ENCODE results near the gene CASZ1. TPM values are rescaled to one million over a fixed set of nuclear protein-coding genes. Genes with fewer than 3 reads are reported as not detected.

The CASZ1 gene
- total RNA-seq, 1 experiment from 2014 or later = 11.1 TPM

DNA sequence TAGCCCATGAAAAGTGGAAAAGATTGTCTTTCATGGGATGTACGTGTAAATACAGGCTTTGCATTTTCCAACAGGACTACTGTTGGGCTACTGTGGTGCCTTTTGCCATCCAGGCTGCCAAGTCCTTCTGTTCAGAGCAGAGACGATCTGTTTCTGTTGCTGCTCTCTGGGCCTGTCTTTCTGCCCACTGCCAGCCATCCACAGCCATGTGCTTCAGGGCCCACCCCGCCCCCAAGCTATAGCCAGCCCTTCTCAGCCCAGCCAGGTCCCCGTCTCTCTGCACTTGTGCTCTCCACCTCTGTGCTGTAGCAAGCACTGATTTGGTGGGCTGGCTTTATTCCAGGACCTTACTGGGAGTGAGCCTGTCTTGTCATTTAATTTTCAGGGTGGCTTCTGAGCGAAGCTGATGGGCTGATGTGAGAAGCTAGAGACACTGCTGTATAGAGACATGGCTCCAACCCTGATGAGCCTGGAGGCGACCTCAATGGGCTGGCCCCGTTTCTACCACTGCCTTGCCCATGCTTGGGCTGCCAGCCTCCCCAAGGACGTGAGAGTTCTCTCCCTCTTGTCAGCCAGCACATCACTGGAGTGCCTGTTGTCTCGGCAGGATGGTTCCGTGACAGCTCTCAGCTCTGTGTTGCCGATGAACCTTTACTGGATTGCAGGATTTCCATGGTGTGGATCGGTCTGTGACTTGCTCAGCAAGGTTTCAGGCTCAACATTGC, 183.8 kb downstream of the CASZ1 start:
- ChIA-PET CTCF (interaction anchor here (0.7 kb wide), 1 partner anchor 425 kb away, joined by 4 read pairs; no protein-coding TSS in a partner anchor), POLR2A (interaction anchor here (0.7 to 1.0 kb wide), 2 partner anchors 56 to 116 kb away, joined by 3 read pairs; no protein-coding TSS in a partner anchor)
- Mint-ChIP-seq H3K4me1 (ENCODE audit: insufficient read depth, unreplicated experiment) (no peaks in the 10 kb centered on the region), H3K36me3 (ENCODE audit: insufficient read depth, unreplicated experiment) (peaks cover 5% of the 10 kb centered on the region), H3K4me3 (ENCODE audit: unreplicated experiment) (no peak overlapping the region), H3K27me3 (ENCODE audit: insufficient read depth, unreplicated experiment) (no peaks in the 10 kb centered on the region), H3K27ac (ENCODE audit: low read depth, unreplicated experiment) (no peak overlapping the region), H3K9me3 (ENCODE audit: unreplicated experiment) (no peaks in the 10 kb centered on the region)
- DNase-seq (ENCODE audit: unreplicated experiment) = no peak
- TF ChIP-seq, protein P1, sequence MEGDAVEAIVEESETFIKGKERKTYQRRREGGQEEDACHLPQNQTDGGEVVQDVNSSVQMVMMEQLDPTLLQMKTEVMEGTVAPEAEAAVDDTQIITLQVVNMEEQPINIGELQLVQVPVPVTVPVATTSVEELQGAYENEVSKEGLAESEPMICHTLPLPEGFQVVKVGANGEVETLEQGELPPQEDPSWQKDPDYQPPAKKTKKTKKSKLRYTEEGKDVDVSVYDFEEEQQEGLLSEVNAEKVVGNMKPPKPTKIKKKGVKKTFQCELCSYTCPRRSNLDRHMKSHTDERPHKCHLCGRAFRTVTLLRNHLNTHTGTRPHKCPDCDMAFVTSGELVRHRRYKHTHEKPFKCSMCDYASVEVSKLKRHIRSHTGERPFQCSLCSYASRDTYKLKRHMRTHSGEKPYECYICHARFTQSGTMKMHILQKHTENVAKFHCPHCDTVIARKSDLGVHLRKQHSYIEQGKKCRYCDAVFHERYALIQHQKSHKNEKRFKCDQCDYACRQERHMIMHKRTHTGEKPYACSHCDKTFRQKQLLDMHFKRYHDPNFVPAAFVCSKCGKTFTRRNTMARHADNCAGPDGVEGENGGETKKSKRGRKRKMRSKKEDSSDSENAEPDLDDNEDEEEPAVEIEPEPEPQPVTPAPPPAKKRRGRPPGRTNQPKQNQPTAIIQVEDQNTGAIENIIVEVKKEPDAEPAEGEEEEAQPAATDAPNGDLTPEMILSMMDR (IDR thresholded peaks at IDR 0.05; ENCODE audit: unreplicated experiment) = no peak
- intact Hi-C loops (cut with micrococcal nuclease) = no loop called here
- no TSS peak for BruUV-seq (replicated peaks)

DNA sequence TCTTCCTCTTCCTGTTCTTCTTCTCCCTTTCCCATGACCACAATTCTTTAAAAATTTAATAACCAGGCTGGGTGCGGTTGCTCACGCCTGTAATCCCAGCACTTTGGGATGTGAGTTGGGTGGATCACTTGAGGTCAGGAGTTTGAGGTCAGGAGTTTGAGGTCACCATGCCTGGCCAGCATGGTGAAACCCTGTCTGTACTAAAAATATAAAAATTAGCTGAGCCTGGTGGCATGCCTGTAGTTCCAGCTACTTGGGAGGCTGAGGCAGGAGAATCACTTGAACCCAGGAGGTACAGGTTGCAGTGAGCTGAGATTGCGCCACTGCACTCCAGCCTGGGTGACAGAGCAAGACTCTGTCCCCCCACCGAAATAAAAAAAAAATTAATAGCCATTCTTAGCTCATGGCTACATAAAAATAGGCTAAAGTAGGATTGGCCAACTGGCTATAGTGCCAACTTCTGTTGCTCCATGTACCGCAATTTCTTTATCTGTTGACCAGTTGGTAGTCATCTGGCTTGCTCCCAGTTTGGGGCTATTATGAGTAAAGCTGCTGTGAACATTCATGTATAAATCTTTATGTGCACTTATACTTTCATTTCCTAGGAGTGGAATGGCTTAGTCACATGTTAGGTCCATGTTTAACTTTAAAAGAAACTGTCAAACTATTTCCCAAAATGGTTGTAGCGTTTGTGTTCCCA, 185.4 kb downstream of the CASZ1 start:
- no peaks in the 10 kb centered on the region for H3K9me3 Mint-ChIP-seq (ENCODE audit: unreplicated experiment)
- BruUV-seq (replicated peaks) = no TSS peak
- ChIA-PET CTCF (interaction anchor here (0.6 kb wide), 1 partner anchor 366 kb away, joined by 5 read pairs; no protein-coding TSS in a partner anchor), POLR2A (interaction anchor here (0.6 to 1.2 kb wide), 2 partner anchors 13 to 77 kb away, joined by 3 read pairs; no protein-coding TSS in a partner anchor)
- intact Hi-C loops (cut with micrococcal nuclease) = no loop called here
- H3K36me3 Mint-ChIP-seq (ENCODE audit: insufficient read depth, unreplicated experiment) = no peaks in the 10 kb centered on the region
- peak; percentile 44 for DNase-seq (ENCODE audit: unreplicated experiment)
- H3K27me3 Mint-ChIP-seq (ENCODE audit: insufficient read depth, unreplicated experiment) = no peaks in the 10 kb centered on the region
- TF ChIP-seq, protein P1 (IDR thresholded peaks at IDR 0.05; ENCODE audit: unreplicated experiment) = no peak
- H3K4me1 Mint-ChIP-seq (ENCODE audit: insufficient read depth, unreplicated experiment) = no peaks in the 10 kb centered on the region
- no peak overlapping the region for H3K4me3 Mint-ChIP-seq (ENCODE audit: unreplicated experiment)
- H3K27ac Mint-ChIP-seq (ENCODE audit: low read depth, unreplicated experiment) = no peak overlapping the region

DNA sequence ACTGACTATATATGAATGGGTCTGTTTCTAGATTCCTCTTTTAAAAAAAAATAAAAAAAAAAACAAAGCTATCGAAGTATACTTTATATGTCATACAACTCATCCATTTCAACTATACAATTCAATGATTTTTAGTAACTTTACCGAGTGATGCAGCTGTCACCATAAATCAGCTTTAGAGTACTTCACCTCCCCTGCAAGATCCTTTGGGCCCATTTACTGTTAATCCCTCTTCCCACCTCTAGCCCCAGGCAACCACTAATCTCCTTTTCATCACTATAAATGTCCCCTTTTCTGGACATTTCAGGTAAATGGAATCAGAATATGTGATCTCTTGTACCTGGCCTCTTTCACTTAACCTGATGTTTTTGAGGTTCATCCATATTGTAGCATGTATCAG, 187.8 kb downstream of the CASZ1 start:
- no TSS peak for BruUV-seq (replicated peaks)
- no peak for DNase-seq (ENCODE audit: unreplicated experiment)
- Mint-ChIP-seq H3K36me3 (ENCODE audit: insufficient read depth, unreplicated experiment) (peaks cover 4% of the 10 kb centered on the region), H3K4me3 (ENCODE audit: unreplicated experiment) (no peak overlapping the region), H3K4me1 (ENCODE audit: insufficient read depth, unreplicated experiment) (no peaks in the 10 kb centered on the region), H3K27ac (ENCODE audit: low read depth, unreplicated experiment) (no peak overlapping the region), H3K9me3 (ENCODE audit: unreplicated experiment) (no peaks in the 10 kb centered on the region), H3K27me3 (ENCODE audit: insufficient read depth, unreplicated experiment) (no peaks in the 10 kb centered on the region)
- intact Hi-C loops (cut with micrococcal nuclease) = no loop called here
- POLR2A ChIA-PET = interaction anchor here (0.7 to 0.8 kb wide), 2 partner anchors 9 to 18 kb away, joined by 3 to 5 read pairs; no protein-coding TSS in a partner anchor
- TF ChIP-seq, protein P1 (IDR thresholded peaks at IDR 0.05; ENCODE audit: unreplicated experiment) = no peak
- CTCF ChIA-PET = interaction anchor here (0.6 to 1.3 kb wide), 2 partner anchors 15 to 99 kb away, joined by 3 read pairs; no protein-coding TSS in a partner anchor

DNA sequence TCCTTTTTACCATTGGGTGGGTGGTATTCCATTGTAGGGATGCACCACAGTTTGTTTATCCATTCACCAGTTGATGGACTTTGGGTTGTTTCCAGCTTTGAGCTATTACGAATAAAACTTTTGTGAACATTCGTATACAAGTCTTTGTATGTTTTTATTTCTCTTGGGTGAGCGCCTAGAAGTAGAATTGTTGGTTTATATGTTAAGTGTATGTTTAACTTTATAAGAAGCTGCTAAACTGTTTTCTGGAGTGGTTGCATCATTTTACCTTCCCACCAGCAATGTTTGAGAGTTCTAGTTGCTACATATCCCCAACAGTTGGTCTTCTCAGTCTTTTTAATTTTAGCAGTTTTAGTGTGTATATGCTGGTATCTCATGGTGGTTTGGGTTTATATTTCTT, 189.2 kb downstream of the CASZ1 start:
- POLR2A ChIA-PET = no interaction called here
- intact Hi-C loops (cut with micrococcal nuclease) = no loop called here
- no peaks in the 10 kb centered on the region for H3K9me3 Mint-ChIP-seq (ENCODE audit: unreplicated experiment)
- TF ChIP-seq, protein P1 (IDR thresholded peaks at IDR 0.05; ENCODE audit: unreplicated experiment) = no peak
- no TSS peak for BruUV-seq (replicated peaks)
- H3K36me3 Mint-ChIP-seq (ENCODE audit: insufficient read depth, unreplicated experiment) = peaks cover 6% of the 10 kb centered on the region
- no peaks in the 10 kb centered on the region for H3K27me3 Mint-ChIP-seq (ENCODE audit: insufficient read depth, unreplicated experiment)
- CTCF ChIA-PET = no interaction called here
- H3K4me1 Mint-ChIP-seq (ENCODE audit: insufficient read depth, unreplicated experiment) = no peaks in the 10 kb centered on the region
- no peak overlapping the region for H3K27ac Mint-ChIP-seq (ENCODE audit: low read depth, unreplicated experiment)
- DNase-seq (ENCODE audit: unreplicated experiment) = peak; percentile 6
- H3K4me3 Mint-ChIP-seq (ENCODE audit: unreplicated experiment) = no peak overlapping the region

Data from MCF 10A (cell line).